ENCODE measurements around the gene MPL. TPM values are rescaled to one million over a fixed set of nuclear protein-coding genes. Genes with fewer than 3 reads are reported as not detected.

The MPL gene
- total RNA-seq, 1 donor from 2014 or later, result not detected

- intact Hi-C loops (cut with micrococcal nuclease), result no loop called here
- H3K9me3 Mint-ChIP-seq, result no peaks in the 10 kb centered on the region
- no peaks in the 10 kb centered on the region for H3K4me1 Mint-ChIP-seq
- DNase-seq, result no peak
- H3K27me3 Mint-ChIP-seq, result peaks cover 2% of the 10 kb centered on the region
- no peaks in the 10 kb centered on the region for H3K36me3 Mint-ChIP-seq (ENCODE audit: low read depth)
- H3K4me3 Mint-ChIP-seq, result no peak overlapping the region
- no peak overlapping the region for H3K27ac Mint-ChIP-seq
Measured at GRCh38 chr1:43312212-43312623, 25.4 kb upstream of the MPL start.

- intact Hi-C loops (cut with micrococcal nuclease), result no loop called here
- Mint-ChIP-seq H3K4me1 (peaks cover 3% of the 10 kb centered on the region), H3K4me3 (no peak overlapping the region), H3K36me3 (ENCODE audit: low read depth) (no peaks in the 10 kb centered on the region), H3K9me3 (no peaks in the 10 kb centered on the region), H3K27me3 (peaks cover 2% of the 10 kb centered on the region), H3K27ac (no peak overlapping the region)
- DNase-seq, result no peak
Measured at GRCh38 chr1:43312663-43313515, 24.7 kb upstream of the MPL start.

- peaks cover 7% of the 10 kb centered on the region for H3K4me1 Mint-ChIP-seq
- H3K9me3 Mint-ChIP-seq, result no peaks in the 10 kb centered on the region
- H3K27me3 Mint-ChIP-seq, result peaks cover 2% of the 10 kb centered on the region
- H3K27ac Mint-ChIP-seq, result no peak overlapping the region
- H3K4me3 Mint-ChIP-seq, result no peak overlapping the region
- DNase-seq, result no peak
- intact Hi-C loops (cut with micrococcal nuclease), result no loop called here
- no peaks in the 10 kb centered on the region for H3K36me3 Mint-ChIP-seq (ENCODE audit: low read depth)
Measured at GRCh38 chr1:43313771-43314170, 23.8 kb upstream of the MPL start.

- peaks cover 2% of the 10 kb centered on the region for H3K27me3 Mint-ChIP-seq
Measured at GRCh38 chr1:43314233-43314632, 23.4 kb upstream of the MPL start.

GRCh38 chr1:43315481-43315880, 22.1 kb upstream of the MPL start:
- H3K27ac Mint-ChIP-seq, result no peak overlapping the region
- H3K4me1 Mint-ChIP-seq, result peaks cover 7% of the 10 kb centered on the region
- DNase-seq, result no peak
- no peak overlapping the region for H3K4me3 Mint-ChIP-seq
- intact Hi-C loops (cut with micrococcal nuclease), result no loop called here
- no peaks in the 10 kb centered on the region for H3K27me3 Mint-ChIP-seq
- no peaks in the 10 kb centered on the region for H3K9me3 Mint-ChIP-seq
- no peaks in the 10 kb centered on the region for H3K36me3 Mint-ChIP-seq (ENCODE audit: low read depth)

More at GRCh38 chr1:43314233-43314632, 23.4 kb upstream of the MPL start:
- Mint-ChIP-seq H3K4me1 (peaks cover 7% of the 10 kb centered on the region), H3K36me3 (ENCODE audit: low read depth) (no peaks in the 10 kb centered on the region), H3K4me3 (no peak overlapping the region), H3K9me3 (no peaks in the 10 kb centered on the region), H3K27ac (no peak overlapping the region)
- intact Hi-C loops (cut with micrococcal nuclease), result no loop called here
- DNase-seq, result no peak

GRCh38 chr1:43315963-43316737, 21.5 kb upstream of the MPL start:
- H3K27me3 Mint-ChIP-seq, result no peaks in the 10 kb centered on the region
- H3K27ac Mint-ChIP-seq, result no peak overlapping the region
- no peak for DNase-seq
- no peaks in the 10 kb centered on the region for H3K36me3 Mint-ChIP-seq (ENCODE audit: low read depth)
- H3K4me1 Mint-ChIP-seq, result peaks cover 7% of the 10 kb centered on the region
- H3K4me3 Mint-ChIP-seq, result no peak overlapping the region
- H3K9me3 Mint-ChIP-seq, result no peaks in the 10 kb centered on the region
- intact Hi-C loops (cut with micrococcal nuclease), result no loop called here

- H3K36me3 Mint-ChIP-seq (ENCODE audit: low read depth), result no peaks in the 10 kb centered on the region
- no peaks in the 10 kb centered on the region for H3K27me3 Mint-ChIP-seq
- H3K9me3 Mint-ChIP-seq, result no peaks in the 10 kb centered on the region
- H3K27ac Mint-ChIP-seq, result no peak overlapping the region
- peaks cover 7% of the 10 kb centered on the region for H3K4me1 Mint-ChIP-seq
- no peak for DNase-seq
- intact Hi-C loops (cut with micrococcal nuclease), result no loop called here
- no peak overlapping the region for H3K4me3 Mint-ChIP-seq
Measured at GRCh38 chr1:43316738-43317520, 20.7 kb upstream of the MPL start.

- no peak overlapping the region for H3K4me3 Mint-ChIP-seq
- H3K36me3 Mint-ChIP-seq (ENCODE audit: low read depth), result no peaks in the 10 kb centered on the region
- intact Hi-C loops (cut with micrococcal nuclease), result no loop called here
- DNase-seq, result no peak
- H3K27ac Mint-ChIP-seq, result peak overlapping the region; percentile 34
- H3K4me1 Mint-ChIP-seq, result peaks cover 7% of the 10 kb centered on the region
- no peaks in the 10 kb centered on the region for H3K27me3 Mint-ChIP-seq
- no peaks in the 10 kb centered on the region for H3K9me3 Mint-ChIP-seq
Measured at GRCh38 chr1:43317817-43318471, 19.7 kb upstream of the MPL start.

GRCh38 chr1:43318831-43319230, 18.8 kb upstream of the MPL start:
- Mint-ChIP-seq H3K27ac (no peak overlapping the region), H3K27me3 (no peaks in the 10 kb centered on the region), H3K9me3 (no peaks in the 10 kb centered on the region), H3K36me3 (ENCODE audit: low read depth) (no peaks in the 10 kb centered on the region), H3K4me3 (no peak overlapping the region), H3K4me1 (peaks cover 7% of the 10 kb centered on the region)
- intact Hi-C loops (cut with micrococcal nuclease), result no loop called here
- no peak for DNase-seq

- Mint-ChIP-seq H3K4me1 (peaks cover 7% of the 10 kb centered on the region), H3K4me3 (no peak overlapping the region), H3K36me3 (ENCODE audit: low read depth) (no peaks in the 10 kb centered on the region), H3K27me3 (no peaks in the 10 kb centered on the region), H3K27ac (no peak overlapping the region), H3K9me3 (no peaks in the 10 kb centered on the region)
- DNase-seq, result no peak
- intact Hi-C loops (cut with micrococcal nuclease), result no loop called here
Measured at GRCh38 chr1:43319288-43319687, 18.3 kb upstream of the MPL start.

GRCh38 chr1:43319766-43320165, 17.9 kb upstream of the MPL start:
- no peak for DNase-seq
- Mint-ChIP-seq H3K4me3 (no peak overlapping the region), H3K36me3 (ENCODE audit: low read depth) (no peaks in the 10 kb centered on the region), H3K27me3 (no peaks in the 10 kb centered on the region), H3K9me3 (peaks cover 2% of the 10 kb centered on the region), H3K27ac (no peak overlapping the region), H3K4me1 (peaks cover 10% of the 10 kb centered on the region)
- intact Hi-C loops (cut with micrococcal nuclease), result no loop called here

- no peak overlapping the region for H3K4me3 Mint-ChIP-seq
- intact Hi-C loops (cut with micrococcal nuclease), result no loop called here
- H3K9me3 Mint-ChIP-seq, result peaks cover 11% of the 10 kb centered on the region
- DNase-seq, result no peak
- H3K27ac Mint-ChIP-seq, result no peak overlapping the region
- H3K27me3 Mint-ChIP-seq, result no peaks in the 10 kb centered on the region
- peaks cover 12% of the 10 kb centered on the region for H3K4me1 Mint-ChIP-seq
- H3K36me3 Mint-ChIP-seq (ENCODE audit: low read depth), result peaks cover 1% of the 10 kb centered on the region
Measured at GRCh38 chr1:43321331-43321891, 16.2 kb upstream of the MPL start.

- no peak overlapping the region for H3K27ac Mint-ChIP-seq
- H3K9me3 Mint-ChIP-seq, result peaks cover 11% of the 10 kb centered on the region
- peaks cover 18% of the 10 kb centered on the region for H3K4me1 Mint-ChIP-seq
- DNase-seq, result no peak
- H3K4me3 Mint-ChIP-seq, result no peak overlapping the region
- no peaks in the 10 kb centered on the region for H3K27me3 Mint-ChIP-seq
- H3K36me3 Mint-ChIP-seq (ENCODE audit: low read depth), result peaks cover 1% of the 10 kb centered on the region
- intact Hi-C loops (cut with micrococcal nuclease), result no loop called here
Measured at GRCh38 chr1:43322506-43322905, 15.1 kb upstream of the MPL start.

All from activated CD4-positive, alpha-beta T cell treated with anti-CD3 and anti-CD28 coated beads, Interleukin-2, amount 10 ng/mL, durations not matched to agents 24 days and 14 days (primary cell).